Lower lobe of right lung (tissue), 2 donors: ENCODE results near the gene PLA2G2E. TPM values are rescaled to one million over a fixed set of nuclear protein-coding genes. Genes with fewer than 3 reads are reported as not detected.
"Not testable (repeated sequence)": the region's sequence is repeated elsewhere in the genome, so short reads cannot be mapped to it uniquely, and the experiment has no call there.

ENCODE experiments used
- ATAC-seq, 2 donors: fragments of 200-7000 bp; cut with Tn5 transposase; one replicate each; pipeline ENCODE4 v1.9.1; 2020 to 2022; ENCODE audit warnings: mild to moderate bottlenecking in 2 of 2, moderate library complexity in 2 of 2
- DNase-seq: peaks from one replicate; pipeline ENCODE4 v3.0.0-alpha.2; 2020
- H3K27ac ChIP-seq: fragments of 200-600 bp; one replicate; pipeline ENCODE4 v1.8.0; 2022
- H3K27me3 ChIP-seq: fragments of 200-600 bp; one replicate; pipeline ENCODE4 v1.8.0; 2022; ENCODE audit warnings: low read depth
- H3K36me3 ChIP-seq: fragments of 200-600 bp; one replicate; pipeline ENCODE4 v1.8.0; 2022; ENCODE audit warnings: mild to moderate bottlenecking
- H3K4me1 ChIP-seq: fragments of 200-600 bp; one replicate; pipeline ENCODE4 v1.8.0; 2022
- H3K4me3 ChIP-seq: fragments of 200-600 bp; one replicate; pipeline ENCODE4 v1.8.0; 2022; ENCODE audit warnings: mild to moderate bottlenecking
- H3K9me3 ChIP-seq: fragments of 200-600 bp; one replicate; pipeline ENCODE4 v1.8.0; 2022
- intact Hi-C: fragments of 100-400 bp; cut with DNase I; formaldehyde crosslinking; loops from one replicate; pipeline ENCODE4 v1.11.0; 2022
- total RNA-seq: library from RNA; stranded (reverse); fragmentation: NEBNext Ultra II Directional; extraction: Animal tissue kit (Norgen Biotek cat#: 25700); gene quantifications from one replicate; pipeline ENCODE4 v1.2.1, GENCODE V29; 2021
- TF ChIP-seq, protein P1 (sequence below): fragments of 200-600 bp; IDR thresholded peaks from one replicate; pipeline ENCODE4 v1.8.0; 2022; ENCODE audit warnings: antibody characterized with exemption, mild to moderate bottlenecking
- donor health status: DM: no; HTN: yes; CAD: no; lungs with severe emphysema.

The PLA2G2E gene
- total RNA-seq, 1 donor from 2014 or later = not detected

DNA sequence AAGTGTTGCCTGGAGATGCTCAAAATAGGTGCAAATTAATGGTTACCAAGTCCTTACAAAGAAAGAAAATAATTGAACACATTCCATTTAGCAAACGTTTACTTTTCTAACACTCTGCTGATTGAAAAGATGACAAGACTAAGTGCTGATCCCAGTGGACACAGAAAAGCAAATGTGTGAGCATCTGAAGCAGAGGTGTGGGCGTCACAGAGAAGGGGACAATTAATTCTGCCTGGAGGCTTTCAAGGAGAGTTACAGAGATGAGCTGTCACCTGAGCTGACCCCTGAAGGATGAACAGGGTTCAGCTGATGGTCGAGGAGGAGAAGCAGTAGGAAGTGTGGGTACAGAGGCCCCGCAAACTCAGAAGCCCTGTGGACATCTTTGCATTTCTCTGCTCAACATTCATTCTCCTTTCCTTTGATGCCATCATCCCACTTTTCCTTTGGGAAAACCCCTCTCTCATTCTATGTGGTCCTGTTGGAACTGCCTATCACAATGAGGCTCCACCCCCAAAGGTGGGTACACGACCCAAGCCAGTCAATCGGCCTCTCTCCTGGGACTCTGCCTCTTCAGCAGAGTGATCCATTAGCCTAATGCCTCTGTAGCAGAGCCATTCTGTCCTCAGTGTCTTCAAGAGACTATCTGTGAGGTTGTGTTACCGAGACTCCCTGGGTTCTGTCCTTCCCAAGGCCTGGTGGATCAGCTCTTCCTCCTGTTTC, 17.2 kb upstream of the PLA2G2E start:
- intact Hi-C loops = no loop called here
- DNase-seq = no peak
- Histone ChIP-seq H3K9me3 (no peaks in the 10 kb centered on the region), H3K4me1 (no peaks in the 10 kb centered on the region), H3K36me3 (no peaks in the 10 kb centered on the region), H3K27me3 (no peaks in the 10 kb centered on the region), H3K27ac (no peak overlapping the region), H3K4me3 (no peak overlapping the region)
- TF ChIP-seq, protein P1, sequence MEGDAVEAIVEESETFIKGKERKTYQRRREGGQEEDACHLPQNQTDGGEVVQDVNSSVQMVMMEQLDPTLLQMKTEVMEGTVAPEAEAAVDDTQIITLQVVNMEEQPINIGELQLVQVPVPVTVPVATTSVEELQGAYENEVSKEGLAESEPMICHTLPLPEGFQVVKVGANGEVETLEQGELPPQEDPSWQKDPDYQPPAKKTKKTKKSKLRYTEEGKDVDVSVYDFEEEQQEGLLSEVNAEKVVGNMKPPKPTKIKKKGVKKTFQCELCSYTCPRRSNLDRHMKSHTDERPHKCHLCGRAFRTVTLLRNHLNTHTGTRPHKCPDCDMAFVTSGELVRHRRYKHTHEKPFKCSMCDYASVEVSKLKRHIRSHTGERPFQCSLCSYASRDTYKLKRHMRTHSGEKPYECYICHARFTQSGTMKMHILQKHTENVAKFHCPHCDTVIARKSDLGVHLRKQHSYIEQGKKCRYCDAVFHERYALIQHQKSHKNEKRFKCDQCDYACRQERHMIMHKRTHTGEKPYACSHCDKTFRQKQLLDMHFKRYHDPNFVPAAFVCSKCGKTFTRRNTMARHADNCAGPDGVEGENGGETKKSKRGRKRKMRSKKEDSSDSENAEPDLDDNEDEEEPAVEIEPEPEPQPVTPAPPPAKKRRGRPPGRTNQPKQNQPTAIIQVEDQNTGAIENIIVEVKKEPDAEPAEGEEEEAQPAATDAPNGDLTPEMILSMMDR = no peak
- ATAC-seq = no peak

DNA sequence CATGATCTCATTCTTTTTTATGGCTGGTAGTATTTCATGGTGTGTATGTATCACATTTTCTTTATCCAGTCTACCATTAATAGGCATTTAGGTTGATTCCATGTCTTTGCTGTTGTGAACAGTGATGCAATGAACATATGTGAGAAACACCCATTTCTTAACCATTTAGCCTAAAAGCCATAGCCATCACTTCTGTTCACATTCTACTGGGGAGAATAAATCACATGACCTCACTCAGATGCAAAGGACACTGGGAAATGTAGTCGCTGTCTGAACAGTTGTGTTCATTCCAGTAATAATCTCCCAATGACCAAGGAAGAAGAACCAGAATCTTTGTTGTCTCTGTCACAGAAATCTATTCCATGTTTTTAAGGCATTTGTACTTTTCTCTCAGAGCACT, 15.1 kb upstream of the PLA2G2E start:
- TF ChIP-seq, protein P1 = no peak
- H3K4me3 ChIP-seq = no peak overlapping the region
- no peaks in the 10 kb centered on the region for H3K9me3 ChIP-seq
- no peak for DNase-seq
- intact Hi-C loops = no loop called here
- H3K4me1 ChIP-seq = no peaks in the 10 kb centered on the region
- no peaks in the 10 kb centered on the region for H3K36me3 ChIP-seq
- ATAC-seq = no peak
- H3K27me3 ChIP-seq = no peaks in the 10 kb centered on the region
- no peak overlapping the region for H3K27ac ChIP-seq

GRCh38 chr1:19936061-19936750, 12.8 kb upstream of the PLA2G2E start:
- DNase-seq (no peak), ATAC-seq (no peak)
- Histone ChIP-seq H3K27me3 (no peaks in the 10 kb centered on the region), H3K9me3 (peaks cover 12% of the 10 kb centered on the region), H3K4me1 (no peaks in the 10 kb centered on the region), H3K4me3 (no peak overlapping the region), H3K36me3 (no peaks in the 10 kb centered on the region), H3K27ac (no peak overlapping the region)
- intact Hi-C loops = no loop called here
- TF ChIP-seq, protein P1 = no peak

DNA sequence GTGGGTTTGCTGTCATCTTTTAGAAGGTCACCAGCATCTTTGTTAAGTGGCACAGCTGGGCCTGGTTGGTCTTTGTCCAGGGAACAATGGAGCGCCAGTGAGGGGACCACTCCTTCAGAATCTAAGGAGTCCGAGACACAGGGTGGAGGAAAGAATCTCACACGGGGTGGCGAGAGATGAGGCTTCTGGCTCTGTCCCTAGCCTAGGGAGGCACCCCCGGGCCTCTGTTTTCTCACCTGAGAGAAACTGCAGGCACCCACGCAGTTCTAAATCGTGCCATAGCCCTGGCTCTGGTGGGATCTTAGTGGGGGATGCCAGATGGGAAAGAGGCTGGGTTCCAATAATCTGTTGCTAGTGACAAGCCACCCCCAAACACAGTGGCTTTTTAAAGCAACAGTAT, 10.9 kb upstream of the PLA2G2E start:
- TF ChIP-seq, protein P1 = no peak
- DNase-seq = no peak
- H3K36me3 ChIP-seq = no peaks in the 10 kb centered on the region
- H3K9me3 ChIP-seq = peaks cover 14% of the 10 kb centered on the region
- H3K4me3 ChIP-seq = no peak overlapping the region
- intact Hi-C loops = no loop called here
- no peak for ATAC-seq
- no peak overlapping the region for H3K27ac ChIP-seq
- no peaks in the 10 kb centered on the region for H3K27me3 ChIP-seq
- H3K4me1 ChIP-seq = no peaks in the 10 kb centered on the region

GRCh38 chr1:19932866-19933265, 9.4 kb upstream of the PLA2G2E start:
- H3K27me3 ChIP-seq = no peaks in the 10 kb centered on the region

GRCh38 chr1:19927130-19927421, 3.7 kb upstream of the PLA2G2E start:
- intact Hi-C loops, ATAC-seq: not testable (repeated sequence)

More at GRCh38 chr1:19932866-19933265, 9.4 kb upstream of the PLA2G2E start:
- H3K36me3 ChIP-seq = no peaks in the 10 kb centered on the region
- H3K4me1 ChIP-seq = no peaks in the 10 kb centered on the region
- DNase-seq (no peak), ATAC-seq (no peak)
- H3K9me3 ChIP-seq = peaks cover 14% of the 10 kb centered on the region
- no peak overlapping the region for H3K27ac ChIP-seq
- intact Hi-C loops = no loop called here
- H3K4me3 ChIP-seq = no peak overlapping the region
- TF ChIP-seq, protein P1 = no peak

More at GRCh38 chr1:19927130-19927421, 3.7 kb upstream of the PLA2G2E start:
- H3K9me3 ChIP-seq, H3K36me3 ChIP-seq, H3K4me3 ChIP-seq, H3K27ac ChIP-seq, DNase-seq, H3K27me3 ChIP-seq, H3K4me1 ChIP-seq: not testable (repeated sequence)
